AG04449 (cell line): ENCODE measurements around the gene TMEM119.

ENCODE experiments used
- CTCF ChIA-PET: fragments of 350-600 bp; formaldehyde crosslinking; extraction: SDS; loops from one replicate; lab custom pipeline; 2021; ENCODE audit warnings: antibody characterized with exemption; lab: Yijun Ruan, JAX
- POLR2A ChIA-PET: fragments of 400-600, 350-600 bp; formaldehyde crosslinking; extraction: SDS; loops from one replicate; lab custom pipeline; 2020; ENCODE audit warnings: antibody characterized with exemption, inconsistent platforms; lab: Yijun Ruan, JAX
- DNase-seq: peaks from one replicate; pipeline ENCODE4 v3.0.0-alpha.2; 2010; ENCODE audit warnings: low read depth, low spot score
- H3K4me3 ChIP-seq: 2 replicates; pipeline ENCODE4 v1.5.1; 2011; ENCODE audit warnings: low read depth, mild to moderate bottlenecking, control low read depth, low read length
- TF ChIP-seq, protein P1 (sequence below): IDR thresholded peaks from one replicate; pipeline ENCODE4 v1.5.1; 2011; ENCODE audit warnings: mild to moderate bottlenecking, moderate library complexity, low read length, control low read depth, inconsistent platforms; ENCODE audit not compliant: insufficient read depth; ENCODE audit errors: missing control alignments

TMEM119 gene

DNA sequence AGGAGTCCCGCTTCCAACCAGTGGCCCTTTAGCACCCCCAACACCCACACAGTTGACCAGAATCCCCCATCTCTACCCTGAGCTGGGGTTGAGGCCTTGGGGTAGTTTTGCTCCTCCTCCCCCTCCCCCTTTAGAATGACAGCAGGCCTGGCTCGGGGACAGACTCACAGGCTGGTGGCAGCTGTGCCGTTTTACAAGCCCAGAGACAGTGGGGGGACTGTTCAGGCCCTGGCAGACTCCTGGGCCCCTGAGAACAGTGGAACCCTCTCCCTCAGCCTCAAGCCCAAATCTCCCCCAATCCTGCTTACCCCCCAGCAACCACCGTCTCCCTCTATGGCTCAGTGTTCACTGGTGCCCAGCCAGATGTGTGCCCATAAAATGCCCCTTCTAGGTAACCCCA, 10.1 kb downstream of the TMEM119 start:
- no peak overlapping the region for H3K4me3 ChIP-seq
- CTCF ChIA-PET, result interaction anchor here (1.5 to 5.7 kb wide), 2 partner anchors 31 to 216 kb away, joined by 4 to 51 read pairs; no protein-coding TSS in a partner anchor
- TF ChIP-seq, protein P1, sequence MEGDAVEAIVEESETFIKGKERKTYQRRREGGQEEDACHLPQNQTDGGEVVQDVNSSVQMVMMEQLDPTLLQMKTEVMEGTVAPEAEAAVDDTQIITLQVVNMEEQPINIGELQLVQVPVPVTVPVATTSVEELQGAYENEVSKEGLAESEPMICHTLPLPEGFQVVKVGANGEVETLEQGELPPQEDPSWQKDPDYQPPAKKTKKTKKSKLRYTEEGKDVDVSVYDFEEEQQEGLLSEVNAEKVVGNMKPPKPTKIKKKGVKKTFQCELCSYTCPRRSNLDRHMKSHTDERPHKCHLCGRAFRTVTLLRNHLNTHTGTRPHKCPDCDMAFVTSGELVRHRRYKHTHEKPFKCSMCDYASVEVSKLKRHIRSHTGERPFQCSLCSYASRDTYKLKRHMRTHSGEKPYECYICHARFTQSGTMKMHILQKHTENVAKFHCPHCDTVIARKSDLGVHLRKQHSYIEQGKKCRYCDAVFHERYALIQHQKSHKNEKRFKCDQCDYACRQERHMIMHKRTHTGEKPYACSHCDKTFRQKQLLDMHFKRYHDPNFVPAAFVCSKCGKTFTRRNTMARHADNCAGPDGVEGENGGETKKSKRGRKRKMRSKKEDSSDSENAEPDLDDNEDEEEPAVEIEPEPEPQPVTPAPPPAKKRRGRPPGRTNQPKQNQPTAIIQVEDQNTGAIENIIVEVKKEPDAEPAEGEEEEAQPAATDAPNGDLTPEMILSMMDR, result no peak
- POLR2A ChIA-PET, result interaction anchor here (0.7 kb wide), 1 partner anchor 30 kb away, joined by 3 read pairs; no protein-coding TSS in a partner anchor
- DNase-seq, result no peak

DNA sequence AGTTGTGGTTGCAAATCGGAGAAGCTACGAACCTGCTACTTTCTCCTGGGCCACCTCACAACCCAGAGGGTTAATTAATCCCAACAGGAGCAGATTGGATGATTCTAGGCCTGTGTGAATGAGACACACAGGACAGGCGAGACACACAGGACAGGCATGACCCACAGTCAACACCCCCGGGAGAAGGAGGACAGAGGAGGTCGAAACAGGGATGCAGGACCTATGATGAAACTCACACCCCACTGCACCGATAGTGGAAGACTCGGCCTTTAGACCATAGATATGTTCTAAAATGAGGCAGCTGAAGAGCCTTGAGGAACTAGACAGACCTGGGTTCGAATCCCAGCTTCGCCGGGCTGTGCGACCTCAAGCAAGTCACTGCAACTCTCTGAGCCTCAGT, 11.6 kb downstream of the TMEM119 start:
- ChIA-PET CTCF (interaction anchor here (0.8 to 5.7 kb wide), 6 partner anchors 10 to 33 kb away, joined by 3 to 51 read pairs (median 4); no protein-coding TSS in a partner anchor), POLR2A (interaction anchor here (1.2 kb wide), 1 partner anchor 10 kb away, joined by 3 read pairs; no protein-coding TSS in a partner anchor)
- H3K4me3 ChIP-seq, result no peak overlapping the region
- DNase-seq, result no peak
- TF ChIP-seq, protein P1, result no peak

DNA sequence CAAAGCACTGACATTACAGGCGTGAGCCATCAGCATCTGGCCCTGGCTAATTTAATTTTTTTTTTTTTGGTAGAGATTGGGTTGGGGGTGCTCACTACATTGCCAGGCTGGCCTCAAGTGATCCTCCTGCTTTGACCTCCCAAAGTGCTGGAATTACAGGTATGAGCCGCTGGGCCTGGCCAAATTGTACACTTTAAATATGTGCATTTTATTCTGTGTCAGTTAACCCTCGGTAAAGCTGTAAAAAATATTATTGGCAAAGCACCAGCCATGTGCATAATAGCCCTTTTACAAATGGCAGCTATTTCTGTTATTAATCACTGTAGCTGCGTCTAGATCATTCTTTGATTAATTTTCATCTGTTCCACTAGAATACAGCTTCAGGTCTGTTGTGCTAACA, 12.0 kb downstream of the TMEM119 start:
- no peak for DNase-seq
- ChIA-PET CTCF (interaction anchor here (0.8 to 5.7 kb wide), 5 partner anchors 10 to 33 kb away, joined by 3 to 51 read pairs (median 4); no protein-coding TSS in a partner anchor), POLR2A (interaction anchor here (1.2 kb wide), 1 partner anchor 10 kb away, joined by 3 read pairs; no protein-coding TSS in a partner anchor)
- TF ChIP-seq, protein P1, result no peak
- H3K4me3 ChIP-seq, result no peak overlapping the region

DNA sequence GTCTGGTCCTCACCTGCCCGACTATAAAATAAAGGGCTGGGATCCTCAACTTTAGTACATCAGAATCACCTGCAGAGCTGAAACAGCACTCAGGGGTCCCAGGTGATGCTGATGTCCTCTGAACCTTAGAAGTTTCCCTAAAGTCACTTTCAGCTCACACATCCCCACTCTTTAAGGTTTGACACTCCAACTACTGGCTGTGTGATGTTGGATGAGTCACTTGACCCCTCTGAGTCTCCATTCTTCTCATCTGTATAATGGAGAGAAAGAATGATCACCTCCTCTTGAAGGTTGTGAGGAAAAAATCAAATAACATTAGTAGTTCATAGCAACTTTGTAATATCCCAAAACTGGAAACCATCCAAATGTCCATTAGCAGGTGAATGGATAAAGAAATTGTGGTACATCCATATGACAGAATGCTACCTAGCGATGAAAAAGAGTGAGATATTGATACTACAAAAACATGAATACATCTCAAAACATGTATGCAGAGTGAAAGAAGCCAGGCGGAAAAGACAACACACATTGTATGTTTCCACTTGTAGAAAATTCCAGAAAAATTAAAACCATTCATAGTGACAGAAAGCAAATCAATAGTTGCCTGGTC, 13.3 kb downstream of the TMEM119 start:
- TF ChIP-seq, protein P1, result no peak
- no peak overlapping the region for H3K4me3 ChIP-seq
- ChIA-PET POLR2A (no interaction called here), CTCF (interaction anchor here (0.9 to 1.8 kb wide), 4 partner anchors 11 to 33 kb away, joined by 3 to 12 read pairs (median 4); no protein-coding TSS in a partner anchor)
- DNase-seq, result no peak

DNA sequence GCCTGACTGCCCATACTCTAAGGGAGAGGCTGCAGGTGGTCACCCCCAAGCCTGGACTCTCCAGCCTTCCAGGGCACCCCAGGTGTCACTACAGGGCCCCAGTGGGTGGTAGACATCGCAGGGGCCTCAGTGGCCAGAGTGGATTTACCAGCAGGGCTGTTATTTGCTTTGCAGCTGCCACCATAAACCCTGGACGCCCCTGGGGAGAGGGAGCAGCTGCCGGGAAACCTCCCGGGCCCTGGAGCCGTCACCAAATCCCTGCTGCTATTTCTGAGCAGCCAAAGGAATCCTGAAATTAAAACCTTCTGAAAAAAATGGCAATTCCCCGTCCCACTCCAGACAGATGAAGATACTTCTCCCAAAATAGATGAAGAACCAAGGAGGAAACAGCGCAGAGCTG, 13.9 kb downstream of the TMEM119 start:
- ChIA-PET POLR2A (no interaction called here), CTCF (interaction anchor here (0.9 to 1.8 kb wide), 4 partner anchors 12 to 34 kb away, joined by 3 to 12 read pairs (median 4); no protein-coding TSS in a partner anchor)
- TF ChIP-seq, protein P1, result no peak
- H3K4me3 ChIP-seq, result no peak overlapping the region
- no peak for DNase-seq
